ENCODE measurements around the gene ELMO2.

- TF ChIP-seq CTCF (IDR thresholded peaks at IDR 0.05) (no peak), ZFX (IDR thresholded peaks at IDR 0.05; ENCODE audit: borderline replicate concordance) (no peak)
These were observed 52.8 kb downstream of the ELMO2 start for GRCh38 chr20:46353500-46354206.

Measured in 22Rv1 (cell line).